GM19351 (cell line): Measurements from ENCODE around the gene UBE2M.
"Not testable (repeated sequence)": the region's sequence is repeated elsewhere in the genome, so short reads cannot be mapped to it uniquely, and the experiment has no call there.

Experiments used
- ATAC-seq: cut with Tn5 transposase; IDR thresholded peaks from one replicate; pipeline ENCODE4 v1.9.1; 2021; ENCODE audit warnings: mild to moderate bottlenecking, moderate library complexity; ENCODE audit not compliant: unreplicated experiment

UBE2M gene

GRCh38 chr19:58558066-58558622 lies at the start of gene UBE2M:
UBE2M (minus strand) TSS chr19:58558611; CDS start chr19:58558381, 230 bp downstream.
- ATAC-seq: no peak

- not testable (repeated sequence) for ATAC-seq
Observed at GRCh38 chr19:58607213-58607612, 48.8 kb upstream of the UBE2M start.

GRCh38 chr19:58606251-58606896 lies 48.0 kb upstream of the UBE2M start:
- ATAC-seq: not testable (repeated sequence)

GRCh38 chr19:58586133-58586765 lies 27.8 kb upstream of the UBE2M start:
- no peak for ATAC-seq

- no peak for ATAC-seq
Observed at GRCh38 chr19:58585442-58586132, 27.2 kb upstream of the UBE2M start.

DNA sequence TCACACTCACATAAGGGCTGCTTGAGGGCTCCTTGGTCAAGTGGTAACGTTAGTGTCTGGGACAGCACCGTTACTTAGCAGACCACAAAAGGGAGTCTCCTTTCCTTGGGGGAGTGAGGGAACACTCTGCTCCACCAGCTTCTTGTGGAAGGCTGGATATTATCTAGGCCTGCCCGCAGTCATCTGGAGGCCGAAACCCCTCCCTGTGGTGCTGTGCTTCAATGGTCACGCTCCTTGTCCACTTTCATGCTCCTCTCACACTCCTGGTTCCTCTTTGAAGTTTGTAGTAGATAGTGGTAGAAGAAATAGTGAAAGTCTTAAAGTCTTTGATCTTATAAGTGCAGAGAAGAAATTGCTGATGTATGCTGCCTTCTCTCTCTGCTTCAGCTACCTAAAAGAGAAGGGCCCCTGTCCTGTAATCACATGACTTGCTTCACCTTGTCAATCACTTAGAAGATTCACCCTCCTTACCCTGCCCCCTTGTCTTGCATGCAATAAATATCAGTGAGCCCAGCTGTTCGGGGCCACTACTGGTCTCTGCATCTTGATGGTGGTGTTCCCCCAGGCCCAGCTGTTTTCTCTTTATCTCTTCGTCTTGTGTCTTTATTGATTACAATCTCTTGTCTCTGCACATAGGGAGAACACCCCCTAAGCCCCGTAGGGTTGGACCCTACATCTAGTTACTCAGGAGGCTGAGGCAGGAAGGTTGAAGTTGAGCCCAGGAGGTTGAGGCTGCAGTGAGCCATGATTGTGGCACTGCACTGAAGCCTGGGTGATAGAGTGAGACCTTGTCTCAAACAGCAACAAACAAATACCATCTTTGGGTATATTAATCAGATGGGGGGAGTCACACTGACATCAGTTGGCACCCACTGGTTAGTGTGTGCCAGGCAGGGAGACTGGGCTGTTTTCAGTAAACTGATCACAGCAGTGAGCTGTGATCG lies 26.4 kb upstream of the UBE2M start:
- ATAC-seq: no peak

DNA sequence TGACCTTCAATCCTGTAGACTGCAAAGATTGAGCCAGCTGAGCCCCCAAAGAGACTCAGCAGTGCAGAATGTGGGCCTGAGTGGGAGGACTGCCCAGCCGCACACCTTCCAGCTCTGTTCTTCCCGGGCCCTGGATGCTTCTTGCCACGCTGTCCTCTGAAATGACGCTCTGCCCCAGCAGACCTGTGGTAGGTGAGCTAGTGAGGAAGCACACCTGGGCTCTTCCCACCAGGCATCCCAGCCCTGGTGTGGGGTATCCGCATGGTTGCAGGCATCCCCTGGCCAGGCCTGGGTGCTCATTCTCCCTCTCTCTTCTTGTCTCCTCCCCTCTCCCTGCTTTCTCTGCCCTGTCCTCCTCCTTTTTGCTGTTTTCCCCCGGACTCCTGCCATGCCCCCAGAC lies 24.6 kb upstream of the UBE2M start:
- no peak for ATAC-seq

- peak; percentile 79 for ATAC-seq
Observed at GRCh38 chr19:58581227-58582141, 23.1 kb upstream of the UBE2M start.

GRCh38 chr19:58579473-58580142 lies 21.2 kb upstream of the UBE2M start:
- ATAC-seq: no peak

GRCh38 chr19:58578012-58578925 lies 19.9 kb upstream of the UBE2M start:
- ATAC-seq: no peak

DNA sequence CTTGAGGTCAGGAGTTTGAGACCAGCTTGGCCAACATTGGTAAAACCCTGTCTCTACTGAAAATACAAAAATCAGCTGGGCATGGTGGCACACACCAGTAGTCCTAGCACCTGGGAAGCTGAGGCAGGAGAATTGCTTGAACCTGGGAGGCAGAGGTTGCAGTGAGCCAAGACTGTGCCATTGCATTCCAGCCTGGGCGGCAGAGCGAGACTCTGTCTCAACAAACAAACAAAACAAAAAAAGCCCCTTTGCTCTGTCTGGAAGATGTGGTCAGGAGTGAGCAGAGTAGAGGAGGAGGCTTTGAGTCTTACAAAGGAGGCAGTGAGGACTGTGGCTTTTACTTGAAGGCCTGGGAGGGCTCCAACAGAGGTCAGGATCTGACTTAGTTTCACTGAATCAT lies 19.2 kb upstream of the UBE2M start:
- not testable (repeated sequence) for ATAC-seq

DNA sequence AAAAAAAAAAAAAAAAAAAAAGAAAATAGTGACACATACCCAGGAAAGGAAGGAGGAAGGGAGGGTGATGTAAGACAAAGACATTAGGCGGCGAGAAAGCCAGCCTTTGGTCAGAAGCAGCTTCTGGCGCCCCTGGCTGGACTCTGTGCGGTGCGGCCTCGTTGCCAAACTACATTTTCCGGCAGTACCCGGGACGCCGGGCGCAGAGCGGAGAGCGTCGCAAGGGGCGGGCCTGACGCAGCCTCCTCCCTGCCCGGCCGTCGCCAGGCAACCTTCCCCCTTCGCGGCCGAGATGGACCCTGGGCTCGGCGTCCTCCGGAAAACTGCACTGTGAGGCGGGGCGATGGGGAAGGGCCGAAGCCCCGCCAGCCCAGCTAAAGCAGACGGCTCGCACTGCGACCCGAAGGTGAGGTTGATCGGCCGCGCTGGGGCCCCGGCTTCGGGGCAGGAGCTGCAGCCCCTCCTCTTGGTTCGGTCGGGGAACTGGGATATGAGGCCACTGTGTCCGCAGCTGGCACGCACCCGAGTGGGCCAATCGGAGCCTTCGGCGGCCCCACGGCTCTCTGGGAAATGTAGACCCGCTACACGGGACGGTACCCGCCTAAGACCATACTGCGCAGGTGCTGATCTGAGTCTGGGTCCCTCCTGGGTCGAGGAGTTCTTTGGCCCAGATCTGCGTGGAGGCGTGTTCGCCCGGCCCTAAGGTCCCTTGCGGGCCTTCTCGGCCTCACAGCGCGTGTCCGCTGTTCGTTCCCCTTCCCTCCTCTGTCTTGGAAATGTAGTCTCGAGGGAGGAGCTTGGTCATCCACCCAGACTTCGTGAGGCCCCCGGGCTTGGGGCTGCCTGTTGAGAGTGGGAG lies 17.0 kb upstream of the UBE2M start:
- ATAC-seq: peak; percentile 38

DNA sequence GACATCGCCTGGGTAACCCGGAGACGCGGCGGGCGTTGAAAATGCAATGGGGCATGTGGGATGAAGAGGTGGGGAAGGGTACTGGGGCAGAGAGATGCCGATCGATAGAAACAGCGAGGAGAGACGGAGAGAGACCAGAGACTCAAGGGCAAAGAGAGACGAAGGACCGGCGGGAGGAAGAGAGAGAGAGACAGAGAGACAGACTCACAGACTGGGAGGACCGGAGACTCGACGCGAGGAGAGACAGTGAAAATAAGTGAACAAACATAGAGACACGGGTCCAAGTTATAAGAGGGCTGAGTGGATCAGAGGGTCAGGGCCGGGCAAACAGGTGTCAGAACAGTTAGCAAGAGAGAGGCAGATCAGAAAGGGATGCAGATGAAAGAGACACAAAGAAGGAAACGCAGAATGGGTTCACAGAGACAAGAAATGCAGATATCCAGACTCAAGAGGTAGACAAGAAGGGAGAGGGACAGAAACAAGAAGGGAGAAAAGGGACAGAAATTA lies 15.3 kb upstream of the UBE2M start:
- no peak for ATAC-seq

GRCh38 chr19:58572818-58573657 lies 14.6 kb upstream of the UBE2M start, which contains the start of gene MZF1:
MZF1 (minus strand) TSS chr19:58573335; CDS start chr19:58571389, 1,946 bp downstream.
- ATAC-seq: peak; percentile 55

DNA sequence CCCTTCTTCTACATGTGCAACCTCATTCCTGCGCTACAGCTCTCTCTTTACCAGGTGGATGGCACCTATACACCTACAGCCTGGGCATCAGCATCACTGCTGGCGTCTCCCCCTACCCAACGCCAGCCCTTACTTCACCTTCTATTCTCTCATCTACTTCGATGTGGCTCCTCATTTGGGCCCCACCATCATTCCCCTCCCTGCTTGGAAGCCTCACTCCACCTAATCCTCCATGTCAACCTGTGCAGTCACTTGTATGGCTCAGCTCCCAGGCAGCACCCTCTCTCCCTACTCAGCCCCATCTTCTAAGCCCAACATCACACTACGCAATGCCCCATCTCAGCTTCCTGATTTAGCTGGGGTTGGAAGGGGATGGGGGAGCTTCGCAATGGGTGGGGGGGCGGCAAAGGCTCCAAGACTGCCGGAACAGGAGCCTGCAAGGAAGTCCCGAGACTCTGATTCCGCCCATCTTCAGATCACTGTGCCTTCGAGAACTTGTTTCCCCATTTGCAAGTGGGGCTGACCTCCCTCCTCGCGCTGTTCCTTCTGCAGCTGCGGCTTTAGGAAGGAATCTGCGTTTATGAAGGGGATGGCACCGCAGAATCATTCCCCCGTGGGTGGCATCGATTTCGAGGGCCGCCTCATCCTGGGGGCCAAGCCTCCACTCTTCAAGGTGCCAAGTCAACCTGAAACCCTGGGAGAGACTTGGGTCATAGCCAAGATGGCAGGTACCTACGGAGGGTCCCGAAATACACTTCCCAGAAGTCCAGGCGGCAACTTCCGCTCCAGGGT lies 13.8 kb upstream of the UBE2M start:
- no peak for ATAC-seq
